Measurements from ENCODE around the gene LRP5. TPM values are rescaled to one million over a fixed set of nuclear protein-coding genes. Genes with fewer than 3 reads are reported as not detected.

The LRP5 gene
- total RNA-seq, 1 donor from 2014 or later = 15.1 TPM

GRCh38 chr11:68371171-68372041, 59.0 kb downstream of the LRP5 start:
- DNase-seq = no peak

GRCh38 chr11:68372114-68372513, 59.7 kb downstream of the LRP5 start:
- no peak for DNase-seq

GRCh38 chr11:68372625-68373024, 60.2 kb downstream of the LRP5 start:
- DNase-seq = no peak

GRCh38 chr11:68373189-68373814, 60.9 kb downstream of the LRP5 start:
- DNase-seq = no peak

GRCh38 chr11:68373815-68374501, 61.6 kb downstream of the LRP5 start:
- no peak for DNase-seq

GRCh38 chr11:68374531-68374930, 62.1 kb downstream of the LRP5 start:
- DNase-seq = no peak

- no peak for DNase-seq
These were observed 62.9 kb downstream of the LRP5 start for GRCh38 chr11:68375337-68375736.

GRCh38 chr11:68375766-68376165, 63.4 kb downstream of the LRP5 start:
- no peak for DNase-seq

- no peak for DNase-seq
These were observed 65.0 kb downstream of the LRP5 start for GRCh38 chr11:68377389-68377795.

- DNase-seq = no peak
These were observed 66.8 kb downstream of the LRP5 start for GRCh38 chr11:68379206-68379605.

GRCh38 chr11:68380786-68381622, 68.6 kb downstream of the LRP5 start:
- DNase-seq = no peak

GRCh38 chr11:68381716-68382115, 69.3 kb downstream of the LRP5 start:
- no peak for DNase-seq

GRCh38 chr11:68382358-68382998, 70.1 kb downstream of the LRP5 start:
- DNase-seq = no peak

GRCh38 chr11:68383976-68384501, 71.6 kb downstream of the LRP5 start:
- no peak for DNase-seq

GRCh38 chr11:68384530-68385081, 72.2 kb downstream of the LRP5 start:
- no peak for DNase-seq

GRCh38 chr11:68385128-68385527, 72.7 kb downstream of the LRP5 start:
- no peak for DNase-seq

- DNase-seq = no peak
These were observed 74.1 kb downstream of the LRP5 start for GRCh38 chr11:68386331-68386978.

- no peak for DNase-seq
These were observed 75.4 kb downstream of the LRP5 start for GRCh38 chr11:68387840-68388239.

- DNase-seq = no peak
These were observed 76.3 kb downstream of the LRP5 start for GRCh38 chr11:68388595-68389198.

- no peak for DNase-seq
These were observed 77.9 kb downstream of the LRP5 start for GRCh38 chr11:68390315-68390714.
